ENCODE data around the gene LARP4. TPM values are rescaled to one million over a fixed set of nuclear protein-coding genes. Genes with fewer than 3 reads are reported as not detected.

LARP4 gene
- total and polyA plus RNA-seq, 2 experiments from 2014 or later, result 59.1 to 88.8 TPM

DNA sequence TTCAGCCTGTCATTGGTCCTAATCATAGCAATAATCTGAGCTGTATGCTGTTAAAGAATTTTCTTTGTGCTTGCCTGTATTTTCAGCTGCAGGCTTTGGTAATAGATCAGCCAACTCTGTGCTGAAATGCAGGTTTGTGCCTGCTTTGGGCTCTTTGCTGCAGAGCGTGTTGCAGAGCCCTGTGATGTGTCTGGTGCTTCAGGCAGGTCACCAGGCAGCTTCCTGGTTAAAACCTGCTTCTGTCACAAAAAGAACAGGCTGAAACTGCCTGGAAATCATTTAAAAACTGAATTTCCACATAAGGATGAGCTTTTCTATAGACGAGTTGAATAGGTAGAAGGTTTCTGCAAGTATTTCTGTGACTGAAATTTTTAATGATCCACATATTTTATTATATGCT, 107.2 kb downstream of the LARP4 start:
- Histone ChIP-seq H3F3A (replicated peaks; ENCODE audit: low read depth) (no peaks in the 10 kb centered on the region), H3K4me1 (ENCODE audit: insufficient read depth) (peaks cover 17% of the 10 kb centered on the region), H3K4me2 (no peak overlapping the region), H3K9me2 (ENCODE audit: insufficient read depth) (no peaks in the 10 kb centered on the region), H3K27ac (ENCODE audit: low read depth) (no peak overlapping the region), H3K36me3 (ENCODE audit: insufficient read depth) (no peaks in the 10 kb centered on the region), H4K20me1 (replicated peaks; ENCODE audit: insufficient read depth) (peaks cover 10% of the 10 kb centered on the region; the same call in 1 of the 2 replicates), H3K79me2 (replicated peaks; ENCODE audit: insufficient read depth) (peaks cover 78% of the 10 kb centered on the region), H3K27me3 (ENCODE audit: insufficient read depth) (no peaks in the 10 kb centered on the region), H2AFZ (no peak overlapping the region), H3K4me3 (no peak overlapping the region)
- H3K4me3 Mint-ChIP-seq, result no peak overlapping the region
- ATAC-seq (no peak), DNase-seq (ENCODE audit: low spot score) (no peak)
- peaks cover 7% of the 10 kb centered on the region for H3K27me3 Mint-ChIP-seq (ENCODE audit: insufficient read depth, low read depth, poor library complexity)
- TF ChIP-seq CREB1 (CRISPR knock-in tag; IDR thresholded peaks at IDR 0.05; ENCODE audit: low read depth), result no peak
- TF ChIP-seq ZNF331 (CRISPR knock-in tag; IDR thresholded peaks at IDR 0.05; ENCODE audit: low read depth), result no peak
- TF ChIP-seq, protein P1, sequence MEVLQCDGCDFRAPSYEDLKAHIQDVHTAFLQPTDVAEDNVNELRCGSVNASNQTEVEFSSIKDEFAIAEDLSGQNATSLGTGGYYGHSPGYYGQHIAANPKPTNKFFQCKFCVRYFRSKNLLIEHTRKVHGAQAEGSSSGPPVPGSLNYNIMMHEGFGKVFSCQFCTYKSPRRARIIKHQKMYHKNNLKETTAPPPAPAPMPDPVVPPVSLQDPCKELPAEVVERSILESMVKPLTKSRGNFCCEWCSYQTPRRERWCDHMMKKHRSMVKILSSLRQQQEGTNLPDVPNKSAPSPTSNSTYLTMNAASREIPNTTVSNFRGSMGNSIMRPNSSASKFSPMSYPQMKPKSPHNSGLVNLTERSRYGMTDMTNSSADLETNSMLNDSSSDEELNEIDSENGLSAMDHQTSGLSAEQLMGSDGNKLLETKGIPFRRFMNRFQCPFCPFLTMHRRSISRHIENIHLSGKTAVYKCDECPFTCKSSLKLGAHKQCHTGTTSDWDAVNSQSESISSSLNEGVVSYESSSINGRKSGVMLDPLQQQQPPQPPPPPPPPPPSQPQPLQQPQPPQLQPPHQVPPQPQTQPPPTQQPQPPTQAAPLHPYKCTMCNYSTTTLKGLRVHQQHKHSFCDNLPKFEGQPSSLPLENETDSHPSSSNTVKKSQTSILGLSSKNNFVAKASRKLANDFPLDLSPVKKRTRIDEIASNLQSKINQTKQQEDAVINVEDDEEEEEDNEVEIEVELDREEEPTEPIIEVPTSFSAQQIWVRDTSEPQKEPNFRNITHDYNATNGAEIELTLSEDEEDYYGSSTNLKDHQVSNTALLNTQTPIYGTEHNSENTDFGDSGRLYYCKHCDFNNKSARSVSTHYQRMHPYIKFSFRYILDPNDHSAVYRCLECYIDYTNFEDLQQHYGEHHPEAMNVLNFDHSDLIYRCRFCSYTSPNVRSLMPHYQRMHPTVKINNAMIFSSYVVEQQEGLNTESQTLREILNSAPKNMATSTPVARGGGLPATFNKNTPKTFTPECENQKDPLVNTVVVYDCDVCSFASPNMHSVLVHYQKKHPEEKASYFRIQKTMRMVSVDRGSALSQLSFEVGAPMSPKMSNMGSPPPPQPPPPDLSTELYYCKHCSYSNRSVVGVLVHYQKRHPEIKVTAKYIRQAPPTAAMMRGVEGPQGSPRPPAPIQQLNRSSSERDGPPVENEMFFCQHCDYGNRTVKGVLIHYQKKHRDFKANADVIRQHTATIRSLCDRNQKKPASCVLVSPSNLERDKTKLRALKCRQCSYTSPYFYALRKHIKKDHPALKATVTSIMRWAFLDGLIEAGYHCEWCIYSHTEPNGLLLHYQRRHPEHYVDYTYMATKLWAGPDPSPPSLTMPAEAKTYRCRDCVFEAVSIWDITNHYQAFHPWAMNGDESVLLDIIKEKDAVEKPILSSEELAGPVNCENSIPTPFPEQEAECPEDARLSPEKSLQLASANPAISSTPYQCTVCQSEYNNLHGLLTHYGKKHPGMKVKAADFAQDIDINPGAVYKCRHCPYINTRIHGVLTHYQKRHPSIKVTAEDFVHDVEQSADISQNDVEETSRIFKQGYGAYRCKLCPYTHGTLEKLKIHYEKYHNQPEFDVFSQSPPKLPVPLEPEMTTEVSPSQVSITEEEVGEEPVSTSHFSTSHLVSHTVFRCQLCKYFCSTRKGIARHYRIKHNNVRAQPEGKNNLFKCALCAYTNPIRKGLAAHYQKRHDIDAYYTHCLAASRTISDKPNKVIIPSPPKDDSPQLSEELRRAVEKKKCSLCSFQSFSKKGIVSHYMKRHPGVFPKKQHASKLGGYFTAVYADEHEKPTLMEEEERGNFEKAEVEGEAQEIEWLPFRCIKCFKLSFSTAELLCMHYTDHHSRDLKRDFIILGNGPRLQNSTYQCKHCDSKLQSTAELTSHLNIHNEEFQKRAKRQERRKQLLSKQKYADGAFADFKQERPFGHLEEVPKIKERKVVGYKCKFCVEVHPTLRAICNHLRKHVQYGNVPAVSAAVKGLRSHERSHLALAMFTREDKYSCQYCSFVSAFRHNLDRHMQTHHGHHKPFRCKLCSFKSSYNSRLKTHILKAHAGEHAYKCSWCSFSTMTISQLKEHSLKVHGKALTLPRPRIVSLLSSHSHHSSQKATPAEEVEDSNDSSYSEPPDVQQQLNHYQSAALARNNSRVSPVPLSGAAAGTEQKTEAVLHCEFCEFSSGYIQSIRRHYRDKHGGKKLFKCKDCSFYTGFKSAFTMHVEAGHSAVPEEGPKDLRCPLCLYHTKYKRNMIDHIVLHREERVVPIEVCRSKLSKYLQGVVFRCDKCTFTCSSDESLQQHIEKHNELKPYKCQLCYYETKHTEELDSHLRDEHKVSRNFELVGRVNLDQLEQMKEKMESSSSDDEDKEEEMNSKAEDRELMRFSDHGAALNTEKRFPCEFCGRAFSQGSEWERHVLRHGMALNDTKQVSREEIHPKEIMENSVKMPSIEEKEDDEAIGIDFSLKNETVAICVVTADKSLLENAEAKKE (CRISPR knock-in tag; IDR thresholded peaks at IDR 0.05), result no peak
- H3K27ac Mint-ChIP-seq, result peak overlapping the region; percentile 52; the same call in 1 of the 2 replicates
- no peaks in the 10 kb centered on the region for H3K9me3 Mint-ChIP-seq
- H3K36me3 Mint-ChIP-seq (ENCODE audit: low read depth), result no peaks in the 10 kb centered on the region
- peaks cover 30% of the 10 kb centered on the region for H3K4me1 Mint-ChIP-seq

DNA sequence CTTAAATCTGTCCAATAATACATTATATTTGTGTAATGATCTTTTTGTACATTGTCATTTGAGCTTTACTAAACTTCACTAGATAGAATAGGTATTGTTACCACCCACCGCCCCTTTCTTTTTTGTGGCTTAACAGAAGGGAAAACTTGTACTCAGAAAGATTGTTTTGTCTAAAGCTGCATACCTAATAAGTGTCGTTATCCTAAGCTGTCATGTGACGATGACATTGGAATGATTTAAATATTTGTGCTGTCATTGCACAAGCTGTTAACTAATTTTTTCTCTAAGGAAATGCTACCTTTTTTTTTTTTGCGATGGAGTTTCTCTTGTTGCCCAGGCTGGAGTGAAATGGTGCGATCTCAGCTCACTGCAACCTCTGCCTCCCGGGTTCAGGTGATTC, 107.7 kb downstream of the LARP4 start:
- no peak overlapping the region for H3K27ac Mint-ChIP-seq
- Histone ChIP-seq H3K27ac (ENCODE audit: low read depth) (no peak overlapping the region), H3K27me3 (ENCODE audit: insufficient read depth) (no peaks in the 10 kb centered on the region), H3K4me2 (no peak overlapping the region), H4K20me1 (replicated peaks; ENCODE audit: insufficient read depth) (peaks cover 10% of the 10 kb centered on the region; the same call in 1 of the 2 replicates), H3K4me3 (no peak overlapping the region), H3K4me1 (ENCODE audit: insufficient read depth) (peaks cover 17% of the 10 kb centered on the region), H3K36me3 (ENCODE audit: insufficient read depth) (no peaks in the 10 kb centered on the region), H3F3A (replicated peaks; ENCODE audit: low read depth) (no peaks in the 10 kb centered on the region), H2AFZ (no peak overlapping the region), H3K9me2 (ENCODE audit: insufficient read depth) (no peaks in the 10 kb centered on the region), H3K79me2 (replicated peaks; ENCODE audit: insufficient read depth) (peaks cover 82% of the 10 kb centered on the region)
- ATAC-seq, result no peak
- no peak for DNase-seq (ENCODE audit: low spot score)
- H3K27me3 Mint-ChIP-seq (ENCODE audit: insufficient read depth, low read depth, poor library complexity), result peaks cover 7% of the 10 kb centered on the region
- H3K4me3 Mint-ChIP-seq, result no peak overlapping the region
- H3K4me1 Mint-ChIP-seq, result peaks cover 30% of the 10 kb centered on the region
- no peaks in the 10 kb centered on the region for H3K36me3 Mint-ChIP-seq (ENCODE audit: low read depth)
- no peaks in the 10 kb centered on the region for H3K9me3 Mint-ChIP-seq
- TF ChIP-seq, protein P2, sequence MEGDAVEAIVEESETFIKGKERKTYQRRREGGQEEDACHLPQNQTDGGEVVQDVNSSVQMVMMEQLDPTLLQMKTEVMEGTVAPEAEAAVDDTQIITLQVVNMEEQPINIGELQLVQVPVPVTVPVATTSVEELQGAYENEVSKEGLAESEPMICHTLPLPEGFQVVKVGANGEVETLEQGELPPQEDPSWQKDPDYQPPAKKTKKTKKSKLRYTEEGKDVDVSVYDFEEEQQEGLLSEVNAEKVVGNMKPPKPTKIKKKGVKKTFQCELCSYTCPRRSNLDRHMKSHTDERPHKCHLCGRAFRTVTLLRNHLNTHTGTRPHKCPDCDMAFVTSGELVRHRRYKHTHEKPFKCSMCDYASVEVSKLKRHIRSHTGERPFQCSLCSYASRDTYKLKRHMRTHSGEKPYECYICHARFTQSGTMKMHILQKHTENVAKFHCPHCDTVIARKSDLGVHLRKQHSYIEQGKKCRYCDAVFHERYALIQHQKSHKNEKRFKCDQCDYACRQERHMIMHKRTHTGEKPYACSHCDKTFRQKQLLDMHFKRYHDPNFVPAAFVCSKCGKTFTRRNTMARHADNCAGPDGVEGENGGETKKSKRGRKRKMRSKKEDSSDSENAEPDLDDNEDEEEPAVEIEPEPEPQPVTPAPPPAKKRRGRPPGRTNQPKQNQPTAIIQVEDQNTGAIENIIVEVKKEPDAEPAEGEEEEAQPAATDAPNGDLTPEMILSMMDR (conservative IDR thresholded peaks at IDR 0.05; ENCODE audit: low read depth in 2 of 2), result no peak
- TF ChIP-seq, protein P3, sequence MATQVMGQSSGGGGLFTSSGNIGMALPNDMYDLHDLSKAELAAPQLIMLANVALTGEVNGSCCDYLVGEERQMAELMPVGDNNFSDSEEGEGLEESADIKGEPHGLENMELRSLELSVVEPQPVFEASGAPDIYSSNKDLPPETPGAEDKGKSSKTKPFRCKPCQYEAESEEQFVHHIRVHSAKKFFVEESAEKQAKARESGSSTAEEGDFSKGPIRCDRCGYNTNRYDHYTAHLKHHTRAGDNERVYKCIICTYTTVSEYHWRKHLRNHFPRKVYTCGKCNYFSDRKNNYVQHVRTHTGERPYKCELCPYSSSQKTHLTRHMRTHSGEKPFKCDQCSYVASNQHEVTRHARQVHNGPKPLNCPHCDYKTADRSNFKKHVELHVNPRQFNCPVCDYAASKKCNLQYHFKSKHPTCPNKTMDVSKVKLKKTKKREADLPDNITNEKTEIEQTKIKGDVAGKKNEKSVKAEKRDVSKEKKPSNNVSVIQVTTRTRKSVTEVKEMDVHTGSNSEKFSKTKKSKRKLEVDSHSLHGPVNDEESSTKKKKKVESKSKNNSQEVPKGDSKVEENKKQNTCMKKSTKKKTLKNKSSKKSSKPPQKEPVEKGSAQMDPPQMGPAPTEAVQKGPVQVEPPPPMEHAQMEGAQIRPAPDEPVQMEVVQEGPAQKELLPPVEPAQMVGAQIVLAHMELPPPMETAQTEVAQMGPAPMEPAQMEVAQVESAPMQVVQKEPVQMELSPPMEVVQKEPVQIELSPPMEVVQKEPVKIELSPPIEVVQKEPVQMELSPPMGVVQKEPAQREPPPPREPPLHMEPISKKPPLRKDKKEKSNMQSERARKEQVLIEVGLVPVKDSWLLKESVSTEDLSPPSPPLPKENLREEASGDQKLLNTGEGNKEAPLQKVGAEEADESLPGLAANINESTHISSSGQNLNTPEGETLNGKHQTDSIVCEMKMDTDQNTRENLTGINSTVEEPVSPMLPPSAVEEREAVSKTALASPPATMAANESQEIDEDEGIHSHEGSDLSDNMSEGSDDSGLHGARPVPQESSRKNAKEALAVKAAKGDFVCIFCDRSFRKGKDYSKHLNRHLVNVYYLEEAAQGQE (IDR thresholded peaks at IDR 0.05; ENCODE audit: unreplicated experiment), result no peak
- no peak for TF ChIP-seq POLR2AphosphoS5 (IDR thresholded peaks at IDR 0.05; ENCODE audit: low read depth)
- no peak for TF ChIP-seq NANOG (IDR thresholded peaks at IDR 0.05; ENCODE audit: borderline replicate concordance)
- TF ChIP-seq ZNF114 (CRISPR knock-in tag; IDR thresholded peaks at IDR 0.05), result no peak
- TF ChIP-seq, protein P4, sequence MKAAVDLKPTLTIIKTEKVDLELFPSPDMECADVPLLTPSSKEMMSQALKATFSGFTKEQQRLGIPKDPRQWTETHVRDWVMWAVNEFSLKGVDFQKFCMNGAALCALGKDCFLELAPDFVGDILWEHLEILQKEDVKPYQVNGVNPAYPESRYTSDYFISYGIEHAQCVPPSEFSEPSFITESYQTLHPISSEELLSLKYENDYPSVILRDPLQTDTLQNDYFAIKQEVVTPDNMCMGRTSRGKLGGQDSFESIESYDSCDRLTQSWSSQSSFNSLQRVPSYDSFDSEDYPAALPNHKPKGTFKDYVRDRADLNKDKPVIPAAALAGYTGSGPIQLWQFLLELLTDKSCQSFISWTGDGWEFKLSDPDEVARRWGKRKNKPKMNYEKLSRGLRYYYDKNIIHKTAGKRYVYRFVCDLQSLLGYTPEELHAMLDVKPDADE (IDR thresholded peaks at IDR 0.05), result no peak
